PC-9 (cell line): ENCODE data around the gene ZNF75A. TPM values are rescaled to one million over a fixed set of nuclear protein-coding genes. Genes with fewer than 3 reads are reported as not detected.

Source experiments
- BruUV-seq: library from RNA; stranded (reverse); fragments of 400-500 nt; replicated peaks from 2 replicates; lab custom pipeline; 2021; lab: Mats Ljungman, UMichigan
- CTCF ChIA-PET: fragments of 300-600 bp; sonication (Branson Sonifier 250); formaldehyde crosslinking; loops from one replicate; lab custom pipeline; 2022; ENCODE audit warnings: antibody characterized with exemption; lab: Charles Lee
- POLR2A ChIA-PET: fragments of 300-600 bp; sonication (Branson Sonifier 250); formaldehyde crosslinking; loops from one replicate; lab custom pipeline; 2022; ENCODE audit warnings: antibody characterized with exemption; ENCODE audit not compliant: unreplicated experiment; lab: Charles Lee
- DNase-seq, 2 experiments: peaks; one replicate each; pipeline versions ENCODE4 v3.0.0 to v3.0.0-alpha.2; 2015 to 2022; ENCODE audit warnings: mixed read lengths in 1 of 2
- H2AFZ ChIP-seq: fragments of 200-600 bp; sonication (generic); 2 replicates; pipeline ENCODE4 v1.8.1; 2017; ENCODE audit warnings: antibody characterized with exemption
- H3F3A ChIP-seq: fragments of 200-600 bp; sonication (generic); 2 replicates; pipeline ENCODE4 v1.8.1; 2017; ENCODE audit warnings: antibody characterized with exemption, mild to moderate bottlenecking, low read depth; ENCODE audit not compliant: insufficient read depth
- H3K27ac ChIP-seq: fragments of 200-600 bp; sonication (generic); 2 replicates; pipeline ENCODE4 v1.6.1; 2016; ENCODE audit warnings: mixed run types
- H3K27me3 ChIP-seq: fragments of 200-600 bp; sonication (generic); 2 replicates; pipeline ENCODE4 v1.6.1; 2016; ENCODE audit warnings: low read depth, mixed run types; ENCODE audit not compliant: insufficient read depth
- H3K36me3 ChIP-seq: fragments of 200-600 bp; sonication (generic); 2 replicates; pipeline ENCODE4 v1.6.1; 2016; ENCODE audit warnings: low read depth, mixed run types
- H3K4me1 ChIP-seq: fragments of 200-600 bp; sonication (generic); replicated peaks from 2 replicates; pipeline ENCODE4 v1.6.1; 2016; ENCODE audit warnings: mixed run types; ENCODE audit not compliant: insufficient read depth
- H3K4me2 ChIP-seq: fragments of 200-600 bp; sonication (generic); 2 replicates; pipeline ENCODE4 v1.6.1; 2017; ENCODE audit warnings: mixed run types
- H3K4me3 ChIP-seq: fragments of 200-600 bp; sonication (generic); 2 replicates; pipeline ENCODE4 v1.6.1; 2016; ENCODE audit warnings: mixed run types
- H3K79me2 ChIP-seq: fragments of 200-600 bp; sonication (generic); 2 replicates; pipeline ENCODE4 v1.6.1; 2017; ENCODE audit warnings: low read depth, mixed run types
- H3K9me2 ChIP-seq: fragments of 200-600 bp; sonication (generic); 2 replicates; pipeline ENCODE4 v1.8.1; 2017; ENCODE audit warnings: mild to moderate bottlenecking; ENCODE audit not compliant: insufficient read depth
- H3K9me3 ChIP-seq: fragments of 200-600 bp; sonication (generic); 2 replicates; pipeline ENCODE4 v1.8.1; 2016; ENCODE audit warnings: low read depth; ENCODE audit not compliant: insufficient read depth
- H4K20me1 ChIP-seq: fragments of 200-600 bp; sonication (generic); 2 replicates; pipeline ENCODE4 v1.8.1; 2017; ENCODE audit not compliant: insufficient read depth
- CTCF ChIP-seq: fragments of 200-600 bp; sonication (generic); conservative IDR thresholded peaks from 2 replicates; pipeline ENCODE4 v1.6.1; 2017; ENCODE audit warnings: mixed run types, antibody characterized with exemption, mild to moderate bottlenecking, moderate library complexity
- EZH2 ChIP-seq: fragments of 200-600 bp; sonication (generic); IDR thresholded peaks from 2 replicates; pipeline ENCODE4 v1.8.0; 2017; ENCODE audit warnings: antibody characterized with exemption, low read depth
- intact Hi-C: fragments of 100-400 bp; cut with micrococcal nuclease; formaldehyde crosslinking; loops from one replicate; pipeline ENCODE4 v1.10.0; 2022; ENCODE audit not compliant: unreplicated experiment
- total RNA-seq: library from RNA; stranded (reverse); gene quantifications from 2 replicates; pipeline ENCODE4 v1.2.3, GENCODE V29; 2021

ZNF75A gene
- total RNA-seq, 1 experiment from 2014 or later: 35.2 TPM

- no TSS peak for BruUV-seq
- H3K9me2 ChIP-seq: no peaks in the 10 kb centered on the region
- H4K20me1 ChIP-seq: no peaks in the 10 kb centered on the region
- H3K4me1 ChIP-seq: no peaks in the 10 kb centered on the region
- no peak overlapping the region for H3K27ac ChIP-seq
- POLR2A ChIA-PET: interaction anchor here (0.6 kb wide), 1 partner anchor 309 kb away, joined by 6 read pairs; no protein-coding TSS in a partner anchor
- no peak for DNase-seq
- H3K27me3 ChIP-seq: peaks cover 58% of the 10 kb centered on the region
- H3K4me3 ChIP-seq: no peak overlapping the region
- H3K79me2 ChIP-seq: no peaks in the 10 kb centered on the region
- H3K9me3 ChIP-seq: no peaks in the 10 kb centered on the region
- no peak for TF ChIP-seq EZH2
- no peak for TF ChIP-seq CTCF
- H3F3A ChIP-seq: no peaks in the 10 kb centered on the region
- H3K36me3 ChIP-seq: no peaks in the 10 kb centered on the region
- no peak overlapping the region for H2AFZ ChIP-seq
- intact Hi-C loops: loop anchor here (10.0 kb wide), 1 partner anchor 92 kb away; no protein-coding TSS in a partner anchor
- CTCF ChIA-PET: no interaction called here
- no peak overlapping the region for H3K4me2 ChIP-seq
Measured at GRCh38 chr16:3362931-3363330, 57.6 kb downstream of the ZNF75A start.

GRCh38 chr16:3363793-3364192, 58.5 kb downstream of the ZNF75A start:
- no peaks in the 10 kb centered on the region for H3K9me2 ChIP-seq
- no peaks in the 10 kb centered on the region for H3K9me3 ChIP-seq
- no peak for TF ChIP-seq EZH2
- no peak; the same call in 1 of the 2 replicates for TF ChIP-seq CTCF
- intact Hi-C loops: loop anchor here (10.0 kb wide), 1 partner anchor 91 kb away; no protein-coding TSS in a partner anchor
- no peaks in the 10 kb centered on the region for H3K79me2 ChIP-seq
- peaks cover 52% of the 10 kb centered on the region for H3K27me3 ChIP-seq
- BruUV-seq: no TSS peak
- H3K4me3 ChIP-seq: no peak overlapping the region
- H3K36me3 ChIP-seq: no peaks in the 10 kb centered on the region
- POLR2A ChIA-PET: interaction anchor here (0.6 kb wide), 1 partner anchor 308 kb away, joined by 6 read pairs; no protein-coding TSS in a partner anchor
- H4K20me1 ChIP-seq: no peaks in the 10 kb centered on the region
- no peaks in the 10 kb centered on the region for H3K4me1 ChIP-seq
- CTCF ChIA-PET: no interaction called here
- H3K4me2 ChIP-seq: 0 out of 2 replicates have a peak overlapping the region, but pooled peaks have one; percentile 7
- H3K27ac ChIP-seq: no peak overlapping the region
- no peaks in the 10 kb centered on the region for H3F3A ChIP-seq
- no peak for DNase-seq
- no peak overlapping the region for H2AFZ ChIP-seq

DNA sequence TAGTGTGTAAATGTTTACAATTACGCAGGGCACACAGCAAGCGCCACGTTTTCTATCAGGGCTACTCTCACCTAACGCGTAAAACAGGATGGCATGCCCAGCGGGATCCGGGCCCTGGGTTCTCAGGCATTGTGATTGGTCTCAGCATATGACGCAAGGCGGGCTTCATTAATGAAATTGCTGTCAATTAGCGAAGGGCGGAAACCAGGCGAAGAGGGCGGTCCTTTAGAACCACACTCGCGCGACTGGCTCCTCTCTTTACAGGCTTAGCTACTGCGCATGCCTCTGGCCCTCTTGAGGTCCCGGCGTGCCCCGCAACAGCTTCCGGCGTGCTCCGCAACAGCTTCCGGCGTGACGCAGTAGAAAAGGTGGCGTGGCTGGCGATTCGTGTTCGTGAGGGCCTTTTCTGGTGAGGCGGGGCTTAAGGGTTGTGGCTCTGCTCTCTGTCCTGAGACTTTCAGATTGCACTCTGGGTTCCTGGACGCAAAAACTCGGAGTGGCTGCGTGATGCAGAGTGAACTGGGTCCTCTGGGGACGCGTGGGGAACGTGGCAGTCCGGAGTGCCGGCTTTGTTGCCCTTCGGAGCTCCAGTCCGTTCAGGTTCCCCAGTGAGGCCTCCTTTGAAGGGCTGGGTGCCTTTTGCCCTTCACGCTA, 59.6 kb downstream of the ZNF75A start:
- H3F3A ChIP-seq: no peaks in the 10 kb centered on the region
- peak in 1 of 2 experiments; percentile 73 for DNase-seq
- TF ChIP-seq CTCF: no peak
- TF ChIP-seq EZH2: no peak
- H4K20me1 ChIP-seq: no peaks in the 10 kb centered on the region
- no peaks in the 10 kb centered on the region for H3K36me3 ChIP-seq
- no peaks in the 10 kb centered on the region for H3K9me3 ChIP-seq
- H3K79me2 ChIP-seq: no peaks in the 10 kb centered on the region
- POLR2A ChIA-PET: no interaction called here
- CTCF ChIA-PET: no interaction called here
- no peak overlapping the region for H3K4me3 ChIP-seq
- no peaks in the 10 kb centered on the region for H3K9me2 ChIP-seq
- no peak overlapping the region for H2AFZ ChIP-seq
- peaks cover 42% of the 10 kb centered on the region for H3K27me3 ChIP-seq
- H3K4me2 ChIP-seq: no peak overlapping the region
- no TSS peak for BruUV-seq
- intact Hi-C loops: loop anchor here (10.0 kb wide), 1 partner anchor 90 kb away; no protein-coding TSS in a partner anchor
- no peaks in the 10 kb centered on the region for H3K4me1 ChIP-seq
- H3K27ac ChIP-seq: no peak overlapping the region

Other genes with a start within 250 kb of the ZNF75A start
- gene IL32, start 239.9 kb upstream of the ZNF75A start, total RNA-seq: 1.5 and 2.2 TPM in 2 replicates
- 0.23 TPM in 1 of 2 replicates, not detected in the other for gene ZSCAN10, start 206.2 kb upstream of the ZNF75A start, total RNA-seq
- gene ZNF205, start 192.9 kb upstream of the ZNF75A start, total RNA-seq: 17.4 and 18.0 TPM in 2 replicates
- gene ZNF213, start 170.5 kb upstream of the ZNF75A start, total RNA-seq: 15.9 and 17.7 TPM in 2 replicates
- gene OR1F1, start 117.3 kb upstream of the ZNF75A start, total RNA-seq: 1.2 and 1.4 TPM in 2 replicates
- 12.1 and 13.2 TPM in 2 replicates for gene ZNF200, start 70.3 kb upstream of the ZNF75A start, total RNA-seq
- gene MEFV, start 48.9 kb upstream of the ZNF75A start, total RNA-seq: not detected in 2 replicates
- 36.8 and 49.8 TPM in 2 replicates for gene ZNF263, start 22.0 kb upstream of the ZNF75A start, total RNA-seq
- gene TIGD7, start 67 bp upstream of the ZNF75A start, total RNA-seq: 8.7 and 10.9 TPM in 2 replicates
- not detected in 2 replicates for gene OR2C1, start 50.4 kb downstream of the ZNF75A start, total RNA-seq
- gene ZSCAN32, start 95.5 kb downstream of the ZNF75A start, total RNA-seq: 15.5 and 16.4 TPM in 2 replicates
- gene ZNF174, start 95.7 kb downstream of the ZNF75A start, total RNA-seq: 12.1 and 13.2 TPM in 2 replicates
- 1.5 and 1.8 TPM in 2 replicates for gene ZNF597, start 138.0 kb downstream of the ZNF75A start, total RNA-seq
- 57.5 and 58.7 TPM in 2 replicates for gene NAA60, start 138.2 kb downstream of the ZNF75A start, total RNA-seq
- not detected in 2 replicates for gene C16orf90, start 190.0 kb downstream of the ZNF75A start, total RNA-seq
- 47.0 and 61.4 TPM in 2 replicates for gene CLUAP1, start 195.5 kb downstream of the ZNF75A start, total RNA-seq